ENCODE results near the gene ZFHX3. TPM values are rescaled to one million over a fixed set of nuclear protein-coding genes. Genes with fewer than 3 reads are reported as not detected.
A peak's percentile ranks its signal among the peaks of the same experiment; 100 is the strongest.

ZFHX3 gene
- total and polyA plus RNA-seq, 4 donors, result 1.5 to 5.9 (median 3.0) TPM

- 58% methylated on average over 3 of the region's 3 CpGs for WGBS
- no peak for DNase-seq (ENCODE audit: low spot score)
- H3K36me3 ChIP-seq (ENCODE audit: control insufficient read depth in 4 of 4, insufficient read depth in 3 of 4, low read depth in 1 of 4, low read length in 3 of 4), result peaks cover 0 to 6% (median 4%) of the 10 kb centered on the region in 4 donors
- peaks cover 10 to 37% (median 30%) of the 10 kb centered on the region in 4 donors for H3K4me1 ChIP-seq (ENCODE audit: control insufficient read depth in 4 of 4, insufficient read depth in 4 of 4, low read length in 3 of 4)
- no peaks in the 10 kb centered on the region for H3K27me3 ChIP-seq (ENCODE audit: control insufficient read depth in 4 of 4, insufficient read depth in 4 of 4, low read length in 3 of 4)
- peak overlapping the region; percentile 78 to 88 for H3K27ac ChIP-seq (ENCODE audit: low read depth in 1 of 2, low read length in 2 of 2)
- no peak overlapping the region for H3K4me3 ChIP-seq (ENCODE audit: low read depth in 1 of 3, low read length in 3 of 3)
- no peak overlapping the region for H3K9ac ChIP-seq (ENCODE audit: low read depth in 1 of 2, low read length in 2 of 2)
- TF ChIP-seq, protein P1, sequence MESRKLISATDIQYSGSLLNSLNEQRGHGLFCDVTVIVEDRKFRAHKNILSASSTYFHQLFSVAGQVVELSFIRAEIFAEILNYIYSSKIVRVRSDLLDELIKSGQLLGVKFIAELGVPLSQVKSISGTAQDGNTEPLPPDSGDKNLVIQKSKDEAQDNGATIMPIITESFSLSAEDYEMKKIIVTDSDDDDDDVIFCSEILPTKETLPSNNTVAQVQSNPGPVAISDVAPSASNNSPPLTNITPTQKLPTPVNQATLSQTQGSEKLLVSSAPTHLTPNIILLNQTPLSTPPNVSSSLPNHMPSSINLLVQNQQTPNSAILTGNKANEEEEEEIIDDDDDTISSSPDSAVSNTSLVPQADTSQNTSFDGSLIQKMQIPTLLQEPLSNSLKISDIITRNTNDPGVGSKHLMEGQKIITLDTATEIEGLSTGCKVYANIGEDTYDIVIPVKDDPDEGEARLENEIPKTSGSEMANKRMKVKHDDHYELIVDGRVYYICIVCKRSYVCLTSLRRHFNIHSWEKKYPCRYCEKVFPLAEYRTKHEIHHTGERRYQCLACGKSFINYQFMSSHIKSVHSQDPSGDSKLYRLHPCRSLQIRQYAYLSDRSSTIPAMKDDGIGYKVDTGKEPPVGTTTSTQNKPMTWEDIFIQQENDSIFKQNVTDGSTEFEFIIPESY (IDR thresholded peaks at IDR 0.05), result no peak
- TF ChIP-seq MAX (IDR thresholded peaks at IDR 0.05) (no peak), SP1 (IDR thresholded peaks at IDR 0.05) (no peak), RAD21 (IDR thresholded peaks at IDR 0.05) (no peak), JUND (IDR thresholded peaks at IDR 0.05) (no peak), REST (IDR thresholded peaks at IDR 0.05) (no peak), YY1 (IDR thresholded peaks at IDR 0.05) (no peak)
- H3K9me3 ChIP-seq (ENCODE audit: control insufficient read depth in 4 of 4, low read length in 3 of 4), result no peaks in the 10 kb centered on the region
These were observed 101.9 kb downstream of the ZFHX3 start for GRCh38 chr16:72946063-72946462.

DNA sequence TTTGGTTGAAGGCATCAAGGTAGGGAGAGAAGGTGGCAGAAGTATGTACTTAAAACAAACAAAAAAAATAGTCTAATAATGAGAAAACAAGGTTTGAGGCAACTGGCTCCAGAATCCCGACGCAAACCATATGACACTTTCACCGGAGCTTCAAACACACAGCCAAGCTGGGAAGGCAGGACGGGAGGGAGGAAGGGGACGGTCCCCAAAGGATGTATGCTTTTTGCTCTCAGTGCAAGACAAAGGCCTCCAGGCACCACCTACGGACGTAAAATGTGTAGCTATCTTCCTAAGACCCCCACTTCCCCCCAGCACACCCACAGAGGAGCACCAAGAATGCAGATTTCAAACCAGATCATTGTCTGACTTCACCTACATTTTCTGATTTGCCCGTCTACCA lies 102.3 kb downstream of the ZFHX3 start:
- H3K27ac ChIP-seq (ENCODE audit: low read depth in 1 of 2, low read length in 2 of 2), result peak overlapping the region; percentile 78 to 88
- TF ChIP-seq HNF4A (conservative IDR thresholded peaks at IDR 0.05), result no peak

GRCh38 chr16:72944757-72945485 lies 103.0 kb downstream of the ZFHX3 start:
- Histone ChIP-seq H3K9me3 (ENCODE audit: control insufficient read depth in 4 of 4, low read length in 3 of 4) (no peaks in the 10 kb centered on the region), H3K36me3 (ENCODE audit: control insufficient read depth in 4 of 4, insufficient read depth in 3 of 4, low read depth in 1 of 4, low read length in 3 of 4) (no peaks in the 10 kb centered on the region), H3K27me3 (ENCODE audit: control insufficient read depth in 4 of 4, insufficient read depth in 4 of 4, low read length in 3 of 4) (no peaks in the 10 kb centered on the region), H3K4me3 (ENCODE audit: low read depth in 1 of 3, low read length in 3 of 3) (no peak overlapping the region), H3K27ac (ENCODE audit: low read depth in 1 of 2, low read length in 2 of 2) (no peak overlapping the region), H3K4me1 (ENCODE audit: control insufficient read depth in 4 of 4, insufficient read depth in 4 of 4, low read length in 3 of 4) (peaks cover 10 to 37% (median 30%) of the 10 kb centered on the region in 4 donors), H3K9ac (ENCODE audit: low read depth in 1 of 2, low read length in 2 of 2) (no peak overlapping the region)
- no peak for DNase-seq (ENCODE audit: low spot score)
- no peak for TF ChIP-seq EGR1 (IDR thresholded peaks at IDR 0.05; ENCODE audit: low read depth in 2 of 2)
- no peak for TF ChIP-seq RAD21 (IDR thresholded peaks at IDR 0.05)
- TF ChIP-seq GABPA (IDR thresholded peaks at IDR 0.05 in 1 of 2, conservative IDR thresholded peaks at IDR 0.05 in 1 of 2), result no peak
- no peak for TF ChIP-seq SP1 (IDR thresholded peaks at IDR 0.05)
- TF ChIP-seq ATF3 (IDR thresholded peaks at IDR 0.05), result no peak
- TF ChIP-seq REST (IDR thresholded peaks at IDR 0.05), result no peak
- no peak for TF ChIP-seq HNF4G (IDR thresholded peaks at IDR 0.05)
- TF ChIP-seq FOXA1 (IDR thresholded peaks at IDR 0.05), result no peak
- no peak for TF ChIP-seq JUND (IDR thresholded peaks at IDR 0.05)
- WGBS, result 87% methylated on average over 7 of the region's 7 CpGs

More for the DNA sequence above, 102.3 kb downstream of the ZFHX3 start:
- 93% methylated on average over 8 of the region's 8 CpGs for WGBS
- Histone ChIP-seq H3K4me3 (ENCODE audit: low read depth in 1 of 3, low read length in 3 of 3) (no peak overlapping the region), H3K9me3 (ENCODE audit: control insufficient read depth in 4 of 4, low read length in 3 of 4) (no peaks in the 10 kb centered on the region), H3K36me3 (ENCODE audit: control insufficient read depth in 4 of 4, insufficient read depth in 3 of 4, low read depth in 1 of 4, low read length in 3 of 4) (peaks cover 0 to 6% (median 4%) of the 10 kb centered on the region in 4 donors), H3K27me3 (ENCODE audit: control insufficient read depth in 4 of 4, insufficient read depth in 4 of 4, low read length in 3 of 4) (no peaks in the 10 kb centered on the region), H3K4me1 (ENCODE audit: control insufficient read depth in 4 of 4, insufficient read depth in 4 of 4, low read length in 3 of 4) (peaks cover 10 to 37% (median 30%) of the 10 kb centered on the region in 4 donors), H3K9ac (ENCODE audit: low read depth in 1 of 2, low read length in 2 of 2) (no peak overlapping the region)
- DNase-seq (ENCODE audit: low spot score), result no peak

Data from liver (tissue), 9 donors.